Immature natural killer cell (primary cell): ENCODE data around the gene ANO2. TPM values are rescaled to one million over a fixed set of nuclear protein-coding genes. Genes with fewer than 3 reads are reported as not detected.
"Not testable (repeated sequence)": the region's sequence is repeated elsewhere in the genome, so short reads cannot be mapped to it uniquely, and the experiment has no call there.

Experiments
- DNase-seq, 3 donors: peaks; one replicate each; pipeline ENCODE4 v3.0.0; 2022; ENCODE audit warnings: mixed read lengths in 1 of 3
- H3K27ac Mint-ChIP-seq, 6 donors: one replicate each; pipeline ENCODE4 v1.8.0; 2020; ENCODE audit warnings: mixed read lengths in 6 of 6, mild to moderate bottlenecking in 5 of 6, inconsistent platforms in 4 of 6, moderate library complexity in 3 of 6
- H3K27me3 Mint-ChIP-seq, 3 donors: one replicate each; pipeline ENCODE4 v1.8.0; 2020 to 2021; ENCODE audit warnings: low read depth in 3 of 3, mild to moderate bottlenecking in 3 of 3, mixed read lengths in 3 of 3, moderate library complexity in 3 of 3, inconsistent platforms in 1 of 3
- H3K36me3 Mint-ChIP-seq, 3 donors: one replicate each; pipeline ENCODE4 v1.8.0; 2020; ENCODE audit warnings: mixed read lengths in 3 of 3, inconsistent platforms in 2 of 3, mild to moderate bottlenecking in 2 of 3
- H3K4me1 Mint-ChIP-seq, 2 donors: one replicate each; pipeline ENCODE4 v1.8.0; 2020; ENCODE audit warnings: inconsistent platforms in 2 of 2, mild to moderate bottlenecking in 2 of 2, mixed read lengths in 2 of 2, moderate library complexity in 1 of 2
- H3K4me3 Mint-ChIP-seq, 5 donors: one replicate each; pipeline ENCODE4 v1.8.0; 2020; ENCODE audit warnings: mild to moderate bottlenecking in 5 of 5, mixed read lengths in 5 of 5, inconsistent platforms in 3 of 5, moderate library complexity in 3 of 5
- H3K9me3 Mint-ChIP-seq, 6 donors: one replicate each; pipeline ENCODE4 v1.8.0; 2020; ENCODE audit warnings: mild to moderate bottlenecking in 6 of 6, mixed read lengths in 6 of 6, inconsistent platforms in 4 of 6, moderate library complexity in 3 of 6
- polyA plus RNA-seq, 3 donors: library from polyadenylated mRNA; unstranded; fragments of 300-500 nt; fragmentation: Illumina TruSeq; gene quantifications; one replicate each; pipeline ENCODE4 v1.2.3, GENCODE V29; 2021

ANO2 gene
- polyA plus RNA-seq, 3 donors from 2014 or later = not detected

GRCh38 chr12:5661811-5662210 lies 283.2 kb downstream of the ANO2 start:
- Mint-ChIP-seq H3K27me3 (peaks cover 2 to 6% (median 3%) of the 10 kb centered on the region in 3 donors), H3K36me3 (no peaks in the 10 kb centered on the region)

DNA sequence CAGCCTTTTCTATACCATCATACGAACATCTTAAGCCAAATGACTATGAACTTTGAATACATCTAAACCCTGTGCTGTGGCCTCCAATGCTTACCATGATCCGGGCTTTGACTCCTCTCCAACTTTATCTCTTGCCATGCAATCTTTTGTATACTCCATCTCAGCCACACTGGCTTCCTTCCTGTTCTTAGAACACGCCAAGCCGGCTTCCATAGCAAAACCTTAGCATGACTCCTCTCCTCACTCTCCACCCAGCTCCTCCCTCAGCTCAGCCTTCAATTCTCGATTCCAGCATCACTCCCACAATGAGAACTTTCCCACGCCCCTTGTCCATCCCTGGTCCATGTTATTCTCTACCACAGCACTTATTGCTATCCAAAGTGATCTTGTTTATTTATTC lies 284.8 kb downstream of the ANO2 start:
- no peak overlapping the region for H3K4me3 Mint-ChIP-seq
- no peaks in the 10 kb centered on the region for H3K4me1 Mint-ChIP-seq
- H3K9me3 Mint-ChIP-seq = no peaks in the 10 kb centered on the region
- no peak overlapping the region for H3K27ac Mint-ChIP-seq
- peaks cover 1 to 5% (median 2%) of the 10 kb centered on the region in 3 donors for H3K27me3 Mint-ChIP-seq
- DNase-seq = no peak
- H3K36me3 Mint-ChIP-seq = no peaks in the 10 kb centered on the region

More at GRCh38 chr12:5661811-5662210, 283.2 kb downstream of the ANO2 start:
- no peaks in the 10 kb centered on the region for H3K4me1 Mint-ChIP-seq
- H3K9me3 Mint-ChIP-seq = peaks cover 0 to 4% (median 0%) of the 10 kb centered on the region in 6 donors
- H3K27ac Mint-ChIP-seq = no peak overlapping the region
- no peak overlapping the region for H3K4me3 Mint-ChIP-seq
- no peak for DNase-seq

DNA sequence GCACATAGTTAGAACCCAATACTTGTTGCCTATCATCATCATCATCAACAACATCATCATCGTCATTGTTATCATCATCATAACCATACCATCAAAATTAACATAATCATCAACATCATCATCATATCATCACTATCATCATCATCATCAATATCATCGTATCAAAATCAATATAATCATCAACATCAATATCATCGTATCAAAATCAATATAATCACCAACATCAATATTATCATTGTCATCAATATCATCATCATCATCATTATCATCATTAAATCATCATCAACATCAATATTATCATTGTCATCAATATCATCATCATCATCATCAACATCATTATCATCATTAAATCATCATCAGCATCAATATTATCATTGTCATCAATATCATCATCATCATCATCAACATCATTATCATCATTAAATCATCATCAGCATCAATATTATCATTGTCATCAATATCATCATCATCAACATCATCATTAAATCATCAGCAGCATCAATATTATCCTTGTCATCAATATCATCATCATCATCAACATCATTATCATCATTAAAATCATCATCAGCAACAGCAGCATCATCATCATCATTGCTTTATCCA lies 286.6 kb downstream of the ANO2 start:
- H3K27ac Mint-ChIP-seq, H3K36me3 Mint-ChIP-seq, H3K4me3 Mint-ChIP-seq, H3K9me3 Mint-ChIP-seq, H3K27me3 Mint-ChIP-seq, H3K4me1 Mint-ChIP-seq, DNase-seq: not testable (repeated sequence)

GRCh38 chr12:5656836-5657235 lies 288.2 kb downstream of the ANO2 start:
- Mint-ChIP-seq H3K36me3 (no peaks in the 10 kb centered on the region), H3K9me3 (no peaks in the 10 kb centered on the region), H3K4me3 (no peak overlapping the region), H3K27ac (no peak overlapping the region), H3K27me3 (peaks cover 0 to 4% (median 3%) of the 10 kb centered on the region in 3 donors), H3K4me1 (no peaks in the 10 kb centered on the region)
- DNase-seq = no peak

- no peaks in the 10 kb centered on the region for H3K4me1 Mint-ChIP-seq
- no peaks in the 10 kb centered on the region for H3K36me3 Mint-ChIP-seq
Observed at GRCh38 chr12:5655120-5655519, 289.9 kb downstream of the ANO2 start.

DNA sequence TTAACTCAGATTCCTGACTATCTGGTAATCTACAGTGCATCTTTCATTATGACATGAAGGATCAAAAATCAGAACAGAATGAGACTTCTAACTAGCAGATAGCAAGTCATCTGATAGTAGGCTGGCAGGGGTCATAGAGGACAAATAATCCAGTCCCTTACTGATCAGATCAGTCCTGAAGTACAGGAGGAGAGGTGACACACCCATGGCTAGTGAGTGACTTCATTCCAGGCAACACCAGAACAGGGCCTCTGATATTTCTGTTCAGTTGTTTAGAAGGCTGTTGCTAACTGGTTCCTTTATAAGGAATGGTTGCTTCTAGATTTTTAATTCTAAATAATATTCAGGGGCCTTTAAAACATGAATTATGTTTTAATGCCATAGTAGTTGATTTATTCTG lies 291.0 kb downstream of the ANO2 start:
- Mint-ChIP-seq H3K27ac (no peak overlapping the region), H3K9me3 (no peaks in the 10 kb centered on the region), H3K36me3 (no peaks in the 10 kb centered on the region), H3K4me3 (no peak overlapping the region), H3K27me3 (peaks cover 0 to 5% (median 1%) of the 10 kb centered on the region in 3 donors), H3K4me1 (no peaks in the 10 kb centered on the region)
- no peak for DNase-seq

More at GRCh38 chr12:5655120-5655519, 289.9 kb downstream of the ANO2 start:
- Mint-ChIP-seq H3K4me3 (no peak overlapping the region), H3K27me3 (peaks cover 0 to 3% (median 1%) of the 10 kb centered on the region in 3 donors), H3K27ac (no peak overlapping the region), H3K9me3 (no peaks in the 10 kb centered on the region)
- no peak for DNase-seq

GRCh38 chr12:5650829-5651461 lies 294.1 kb downstream of the ANO2 start:
- no peaks in the 10 kb centered on the region for H3K9me3 Mint-ChIP-seq
- H3K4me1 Mint-ChIP-seq = no peaks in the 10 kb centered on the region
- no peak overlapping the region for H3K4me3 Mint-ChIP-seq
- no peaks in the 10 kb centered on the region for H3K36me3 Mint-ChIP-seq
- DNase-seq = no peak
- H3K27ac Mint-ChIP-seq = no peak overlapping the region
- peaks cover 0 to 5% (median 1%) of the 10 kb centered on the region in 3 donors for H3K27me3 Mint-ChIP-seq

DNA sequence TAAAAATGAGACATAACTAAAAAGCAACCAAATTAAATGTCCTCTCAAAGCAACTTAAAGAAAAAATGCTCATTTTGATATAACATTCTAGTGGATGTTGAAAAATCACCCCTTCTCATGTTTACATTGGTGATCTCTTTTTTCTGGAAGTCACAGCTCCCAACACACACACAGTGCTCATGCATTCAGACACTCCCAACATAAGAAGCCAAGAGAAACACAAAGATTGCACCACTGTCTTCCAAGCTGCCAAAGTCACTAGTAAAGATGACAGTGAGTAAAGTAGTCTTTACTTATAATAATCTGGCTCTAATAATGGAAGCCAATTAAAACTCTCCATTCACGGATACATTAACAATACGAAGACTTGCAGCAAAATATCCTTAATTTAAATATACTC lies 294.8 kb downstream of the ANO2 start:
- H3K4me1 Mint-ChIP-seq = no peaks in the 10 kb centered on the region
- H3K4me3 Mint-ChIP-seq = no peak overlapping the region
- DNase-seq = no peak
- no peak overlapping the region for H3K27ac Mint-ChIP-seq
- no peaks in the 10 kb centered on the region for H3K36me3 Mint-ChIP-seq
- peaks cover 0 to 5% (median 1%) of the 10 kb centered on the region in 3 donors for H3K27me3 Mint-ChIP-seq
- H3K9me3 Mint-ChIP-seq = peaks cover 0 to 2% (median 0%) of the 10 kb centered on the region in 6 donors

DNA sequence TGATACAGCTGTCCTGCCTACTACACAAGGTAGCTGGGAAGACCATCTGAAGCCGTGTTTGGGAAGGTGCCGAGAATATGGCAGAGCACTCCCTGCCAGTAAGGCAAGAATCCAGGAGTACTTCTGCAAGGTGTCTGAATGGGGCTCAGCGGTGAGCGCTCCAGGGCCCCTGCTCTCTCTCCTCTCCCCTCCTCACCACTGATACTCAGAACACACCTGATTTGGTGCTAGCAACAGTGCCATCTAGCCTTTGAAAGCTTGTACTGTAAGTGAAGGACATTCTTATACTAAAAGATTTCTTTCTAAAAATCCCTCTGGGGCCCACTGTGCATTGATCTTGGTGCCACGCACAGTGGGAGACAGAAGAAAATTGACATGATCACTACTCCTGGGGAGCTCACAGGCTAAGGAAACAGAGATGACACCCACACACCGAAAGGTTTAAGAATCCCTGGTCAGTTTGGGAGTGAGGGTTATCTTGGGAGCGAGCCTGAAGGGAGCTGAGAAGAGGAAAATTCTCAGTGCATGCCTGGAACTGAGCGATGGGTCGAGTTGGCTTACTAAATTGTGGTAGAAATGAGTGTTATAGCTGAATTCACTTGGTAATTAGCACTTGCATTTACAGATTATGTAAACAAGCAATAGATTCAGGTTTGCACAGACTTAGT lies 296.2 kb downstream of the ANO2 start:
- Mint-ChIP-seq H3K27ac (no peak overlapping the region), H3K4me3 (no peak overlapping the region), H3K27me3 (peaks cover 0 to 5% (median 1%) of the 10 kb centered on the region in 3 donors), H3K4me1 (no peaks in the 10 kb centered on the region), H3K36me3 (no peaks in the 10 kb centered on the region), H3K9me3 (peaks cover 0 to 3% (median 0%) of the 10 kb centered on the region in 6 donors)
- no peak for DNase-seq

DNA sequence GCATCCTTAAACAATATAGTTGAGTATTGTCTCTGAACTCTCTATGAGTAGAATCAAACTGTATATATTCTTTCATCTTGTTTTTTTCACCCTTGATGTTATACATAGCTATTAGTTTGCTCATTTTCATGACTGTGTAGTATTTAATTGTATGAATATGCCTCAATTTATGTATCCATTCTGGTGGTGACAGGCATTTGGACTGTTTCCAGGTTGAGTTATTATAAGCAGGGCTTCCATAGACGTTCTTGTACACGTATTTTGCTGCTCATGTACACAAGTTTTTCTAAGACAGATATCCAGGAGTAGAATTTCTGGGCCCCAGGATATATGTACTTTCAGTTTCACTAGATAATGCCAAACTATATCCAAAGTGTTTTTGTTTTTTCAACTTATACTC lies 301.8 kb downstream of the ANO2 start:
- H3K36me3 Mint-ChIP-seq = no peaks in the 10 kb centered on the region

GRCh38 chr12:5637698-5638097 lies 307.4 kb downstream of the ANO2 start:
- no peak overlapping the region for H3K27ac Mint-ChIP-seq
- H3K4me1 Mint-ChIP-seq = no peaks in the 10 kb centered on the region
- no peak for DNase-seq
- no peaks in the 10 kb centered on the region for H3K36me3 Mint-ChIP-seq
- peaks cover 0 to 7% (median 6%) of the 10 kb centered on the region in 3 donors for H3K27me3 Mint-ChIP-seq
- H3K4me3 Mint-ChIP-seq = no peak overlapping the region
- peaks cover 0 to 3% (median 0%) of the 10 kb centered on the region in 6 donors for H3K9me3 Mint-ChIP-seq

More for the DNA sequence above, 301.8 kb downstream of the ANO2 start:
- no peaks in the 10 kb centered on the region for H3K4me1 Mint-ChIP-seq
- DNase-seq = no peak
- H3K27me3 Mint-ChIP-seq = peaks cover 0 to 5% (median 3%) of the 10 kb centered on the region in 3 donors
- no peak overlapping the region for H3K4me3 Mint-ChIP-seq
- H3K9me3 Mint-ChIP-seq = peaks cover 0 to 6% (median 0%) of the 10 kb centered on the region in 6 donors
- H3K27ac Mint-ChIP-seq = no peak overlapping the region

DNA sequence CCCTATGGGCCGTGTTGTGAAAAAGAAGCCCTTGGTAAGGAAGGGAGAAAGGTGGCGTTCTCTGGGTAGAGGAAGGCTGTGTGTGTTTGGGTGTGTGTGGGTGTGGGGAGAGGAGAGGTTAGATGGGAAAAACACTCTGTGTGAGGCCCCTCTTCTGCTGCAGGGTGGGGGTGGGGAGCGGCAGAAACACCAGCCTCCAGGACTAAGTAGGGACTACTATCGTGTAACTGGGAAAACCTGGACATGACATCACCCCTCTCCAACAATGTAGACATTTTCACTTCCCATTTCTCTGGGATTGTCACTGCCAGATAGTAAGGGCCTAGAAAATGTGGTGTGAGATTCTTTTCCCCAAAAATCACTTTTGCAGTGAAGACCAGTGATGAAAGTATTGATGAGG lies 308.2 kb downstream of the ANO2 start:
- DNase-seq = no peak
- H3K4me3 Mint-ChIP-seq = no peak overlapping the region
- peaks cover 0 to 6% (median 6%) of the 10 kb centered on the region in 3 donors for H3K27me3 Mint-ChIP-seq
- no peaks in the 10 kb centered on the region for H3K36me3 Mint-ChIP-seq
- no peak overlapping the region for H3K27ac Mint-ChIP-seq
- no peaks in the 10 kb centered on the region for H3K4me1 Mint-ChIP-seq
- H3K9me3 Mint-ChIP-seq = peaks cover 0 to under 1% (median 0%) of the 10 kb centered on the region in 6 donors

DNA sequence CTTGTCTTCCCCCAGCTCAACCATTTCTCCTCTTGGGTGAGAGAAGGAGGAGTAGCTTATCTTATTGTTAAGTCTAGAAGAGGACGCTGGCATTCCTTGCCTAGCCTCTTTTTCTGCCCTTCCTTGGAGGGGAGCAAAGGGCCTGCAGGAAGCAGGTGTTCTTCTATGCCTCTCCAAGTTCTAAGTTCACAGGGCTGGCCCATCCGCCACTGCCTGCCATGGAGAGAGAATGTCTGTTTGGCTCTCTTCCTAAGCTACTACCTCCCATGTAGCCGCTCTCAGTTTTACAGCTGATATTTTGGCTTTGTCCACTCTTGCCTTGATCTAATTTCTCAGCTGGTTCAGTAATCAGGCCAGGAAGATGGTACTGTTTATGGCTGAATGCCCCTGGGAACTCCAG lies 312.0 kb downstream of the ANO2 start:
- no peaks in the 10 kb centered on the region for H3K36me3 Mint-ChIP-seq
- peaks cover 0 to 7% (median 4%) of the 10 kb centered on the region in 3 donors for H3K27me3 Mint-ChIP-seq
- no peak for DNase-seq
- H3K4me3 Mint-ChIP-seq = no peak overlapping the region
- no peaks in the 10 kb centered on the region for H3K4me1 Mint-ChIP-seq
- no peak overlapping the region for H3K27ac Mint-ChIP-seq
- H3K9me3 Mint-ChIP-seq = no peaks in the 10 kb centered on the region

GRCh38 chr12:5632453-5632852 lies 312.6 kb downstream of the ANO2 start:
- Mint-ChIP-seq H3K27ac (no peak overlapping the region), H3K36me3 (no peaks in the 10 kb centered on the region), H3K4me3 (no peak overlapping the region), H3K27me3 (peaks cover under 1 to 7% (median 4%) of the 10 kb centered on the region in 3 donors), H3K9me3 (no peaks in the 10 kb centered on the region), H3K4me1 (no peaks in the 10 kb centered on the region)
- DNase-seq = no peak
